22Rv1 (cell line): ENCODE data around the gene CCM2.

Experiments
- H3K27ac ChIP-seq: fragments of 450-650 bp; 2 replicates; pipeline ENCODE4 v1.5.1; 2017
- ZFX ChIP-seq: fragments of 450-650 bp; IDR thresholded peaks from 2 replicates; pipeline ENCODE4 v1.6.1; 2017; ENCODE audit warnings: antibody characterized with exemption, borderline replicate concordance
- TF ChIP-seq, protein P1 (sequence below): fragments of 450-650 bp; IDR thresholded peaks from 2 replicates; pipeline ENCODE4 v1.5.1; 2017; ENCODE audit warnings: mild to moderate bottlenecking

CCM2 gene

DNA sequence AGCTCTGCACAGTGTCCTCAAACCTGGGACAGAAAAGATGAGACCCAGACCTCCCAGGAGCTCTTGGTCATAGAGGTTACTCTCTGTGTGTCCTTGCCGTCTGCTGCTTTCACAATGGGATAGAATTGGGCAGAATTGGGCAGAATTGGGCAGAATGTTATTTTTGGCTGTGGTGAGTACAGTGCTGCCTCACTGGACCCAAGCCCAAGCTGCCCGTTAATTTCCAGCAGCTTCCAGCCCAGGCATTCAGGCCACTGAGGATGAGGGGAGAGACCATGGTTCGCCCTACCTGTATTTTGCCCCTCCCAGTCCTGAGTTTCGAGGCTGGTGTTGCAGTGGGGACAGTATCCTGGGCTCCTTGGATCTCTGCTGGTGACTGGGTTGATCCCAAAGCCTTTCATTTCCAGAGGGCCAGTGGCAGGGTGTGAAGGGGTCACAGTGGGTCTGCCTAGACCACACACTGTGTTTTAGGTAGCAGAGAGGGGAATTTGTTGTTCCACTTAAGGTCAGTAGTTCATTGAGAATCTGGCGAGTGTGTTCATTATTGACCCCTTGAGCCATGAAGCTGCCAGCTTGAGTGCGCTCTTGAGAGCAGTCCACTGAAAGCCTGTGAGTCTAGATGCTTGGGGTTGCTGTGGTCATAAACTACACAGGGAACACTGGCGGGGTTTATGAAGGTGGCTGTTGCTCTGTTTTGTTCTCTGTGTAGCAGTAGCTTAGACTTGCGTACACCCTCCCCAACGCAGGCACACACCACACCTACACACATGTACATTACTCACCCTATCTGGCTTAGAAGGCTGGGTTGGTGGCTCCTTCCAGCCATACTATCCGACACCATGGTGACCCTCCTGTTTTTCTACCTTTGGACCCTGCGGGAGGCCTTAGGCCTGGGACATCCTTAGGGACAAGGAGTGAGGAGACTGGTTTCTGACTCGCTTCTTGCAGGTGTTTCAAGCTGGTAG is 65.3 kb downstream of the CCM2 start:
- TF ChIP-seq ZFX: no peak
- TF ChIP-seq, protein P1, sequence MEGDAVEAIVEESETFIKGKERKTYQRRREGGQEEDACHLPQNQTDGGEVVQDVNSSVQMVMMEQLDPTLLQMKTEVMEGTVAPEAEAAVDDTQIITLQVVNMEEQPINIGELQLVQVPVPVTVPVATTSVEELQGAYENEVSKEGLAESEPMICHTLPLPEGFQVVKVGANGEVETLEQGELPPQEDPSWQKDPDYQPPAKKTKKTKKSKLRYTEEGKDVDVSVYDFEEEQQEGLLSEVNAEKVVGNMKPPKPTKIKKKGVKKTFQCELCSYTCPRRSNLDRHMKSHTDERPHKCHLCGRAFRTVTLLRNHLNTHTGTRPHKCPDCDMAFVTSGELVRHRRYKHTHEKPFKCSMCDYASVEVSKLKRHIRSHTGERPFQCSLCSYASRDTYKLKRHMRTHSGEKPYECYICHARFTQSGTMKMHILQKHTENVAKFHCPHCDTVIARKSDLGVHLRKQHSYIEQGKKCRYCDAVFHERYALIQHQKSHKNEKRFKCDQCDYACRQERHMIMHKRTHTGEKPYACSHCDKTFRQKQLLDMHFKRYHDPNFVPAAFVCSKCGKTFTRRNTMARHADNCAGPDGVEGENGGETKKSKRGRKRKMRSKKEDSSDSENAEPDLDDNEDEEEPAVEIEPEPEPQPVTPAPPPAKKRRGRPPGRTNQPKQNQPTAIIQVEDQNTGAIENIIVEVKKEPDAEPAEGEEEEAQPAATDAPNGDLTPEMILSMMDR: no peak
- H3K27ac ChIP-seq: no peak overlapping the region

GRCh38 chr7:45066409-45066808 is 66.4 kb downstream of the CCM2 start:
- no peak overlapping the region for H3K27ac ChIP-seq
- TF ChIP-seq ZFX: no peak
- TF ChIP-seq, protein P1: no peak

DNA sequence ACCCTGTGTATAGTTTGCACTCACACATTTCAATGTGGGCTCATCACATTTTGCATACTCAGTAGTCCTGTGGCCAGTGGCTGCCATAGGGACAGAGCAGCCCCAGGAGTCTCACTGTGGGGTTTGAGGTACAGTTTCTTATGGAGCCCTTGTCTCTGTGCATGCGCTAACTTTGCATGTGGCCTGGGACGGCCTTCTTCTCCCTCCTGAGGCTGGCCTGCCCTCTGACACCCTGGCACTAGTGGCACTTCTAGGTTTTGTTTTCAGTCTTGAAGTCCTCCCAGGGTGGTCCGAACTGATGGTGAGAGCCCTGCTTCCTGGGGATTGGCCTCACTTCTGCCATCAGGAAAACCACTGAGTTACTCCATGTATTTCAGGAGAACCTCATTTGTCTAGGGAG is 67.6 kb downstream of the CCM2 start:
- no peak overlapping the region for H3K27ac ChIP-seq
- no peak for TF ChIP-seq ZFX
- TF ChIP-seq, protein P1: no peak

DNA sequence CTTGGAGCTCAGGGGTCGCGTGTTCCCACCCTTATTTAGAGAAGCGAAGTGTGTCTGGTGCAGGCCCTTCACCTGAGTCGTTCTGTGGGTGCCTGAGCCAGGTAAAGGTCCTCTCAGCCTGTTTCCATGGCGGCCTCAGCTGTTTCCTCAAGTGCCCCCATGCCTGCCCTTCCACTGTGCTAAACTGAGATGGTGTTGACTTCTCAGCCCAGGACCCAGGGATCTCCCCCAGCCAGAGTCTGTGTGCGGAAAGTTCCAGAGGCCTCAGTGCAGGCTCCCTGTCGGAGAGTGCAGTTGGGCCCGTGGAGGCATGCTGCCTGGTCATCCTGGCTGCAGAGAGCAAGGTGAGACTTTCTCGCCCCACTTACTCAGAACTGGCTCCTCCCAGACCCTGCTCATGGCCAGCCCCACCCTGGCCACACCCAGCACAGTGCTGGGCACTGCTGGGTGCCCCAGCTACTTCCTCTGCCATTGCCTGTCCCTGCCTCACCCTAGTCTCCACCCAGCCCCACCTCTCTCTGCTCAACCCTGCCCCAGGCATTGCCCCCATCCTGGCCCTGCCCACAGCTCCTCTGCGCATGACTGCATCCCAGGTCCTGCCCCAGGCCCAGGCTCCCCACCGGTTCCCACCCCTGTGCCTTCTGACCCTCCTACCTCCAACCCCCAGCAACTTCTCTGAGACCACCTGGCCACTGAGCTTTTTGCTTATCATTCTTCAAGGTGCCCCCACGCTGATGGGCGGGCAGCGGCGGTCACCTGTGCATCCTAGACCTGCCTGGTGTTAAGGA is 68.4 kb downstream of the CCM2 start:
- no peak overlapping the region for H3K27ac ChIP-seq
- TF ChIP-seq, protein P1: no peak
- no peak for TF ChIP-seq ZFX

DNA sequence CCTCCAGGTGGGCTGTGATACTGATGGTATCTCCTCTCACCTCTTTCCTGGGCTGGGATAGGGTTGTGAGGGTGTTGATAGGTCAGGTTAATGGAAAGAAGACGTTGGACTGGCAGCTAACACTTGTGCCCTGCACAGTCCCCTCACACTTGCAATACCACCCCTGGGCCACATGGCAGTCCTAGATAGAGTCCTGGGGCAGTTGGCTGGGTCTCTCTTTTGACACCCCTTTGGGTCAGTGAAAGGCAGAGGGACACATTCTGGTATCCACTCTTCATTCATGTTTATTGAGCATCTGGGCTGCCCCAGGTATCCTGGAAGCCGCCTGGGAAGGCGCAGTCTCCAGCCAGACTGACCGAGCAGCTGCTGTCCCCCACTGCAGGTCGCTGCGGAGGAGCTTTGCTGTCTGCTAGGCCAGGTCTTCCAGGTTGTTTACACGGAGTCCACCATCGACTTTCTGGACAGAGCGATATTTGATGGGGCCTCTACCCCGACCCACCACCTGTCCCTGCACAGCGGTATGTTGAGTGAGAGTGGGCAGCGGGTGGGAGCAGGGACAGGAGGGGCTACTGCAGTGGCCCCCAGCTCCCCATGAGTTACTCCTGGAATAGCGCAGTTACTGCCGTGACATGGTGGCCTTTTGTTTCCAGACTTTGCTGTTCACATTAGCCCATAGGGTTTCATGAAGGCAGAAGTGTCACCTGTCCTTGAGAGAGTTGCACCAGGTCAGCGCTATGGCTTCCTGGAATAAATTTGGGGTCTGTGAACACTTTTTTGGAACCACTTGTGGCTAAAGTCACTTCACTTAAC is 69.6 kb downstream of the CCM2 start:
- TF ChIP-seq, protein P1: no peak
- no peak for TF ChIP-seq ZFX
- H3K27ac ChIP-seq: no peak overlapping the region

- H3K27ac ChIP-seq: no peak overlapping the region
- no peak for TF ChIP-seq ZFX
- TF ChIP-seq, protein P1: no peak
Observed at GRCh38 chr7:45070254-45070642, 70.2 kb downstream of the CCM2 start.
